Astrocyte (in vitro differentiated cells and primary cell): ENCODE results near the gene ICE1.

Experiments
- EZH2 ChIP-seq: IDR thresholded peaks from 2 replicates; pipeline ENCODE4 v1.6.1; 2012; ENCODE audit warnings: mild to moderate bottlenecking, low read length, inconsistent platforms; ENCODE audit not compliant: insufficient read depth
- TF ChIP-seq, protein P1 (sequence below): IDR thresholded peaks from 2 replicates; pipeline ENCODE4 v1.5.1; 2011; ENCODE audit warnings: low read depth, mild to moderate bottlenecking, inconsistent platforms, low read length, moderate library complexity; ENCODE audit not compliant: insufficient read depth

DNA sequence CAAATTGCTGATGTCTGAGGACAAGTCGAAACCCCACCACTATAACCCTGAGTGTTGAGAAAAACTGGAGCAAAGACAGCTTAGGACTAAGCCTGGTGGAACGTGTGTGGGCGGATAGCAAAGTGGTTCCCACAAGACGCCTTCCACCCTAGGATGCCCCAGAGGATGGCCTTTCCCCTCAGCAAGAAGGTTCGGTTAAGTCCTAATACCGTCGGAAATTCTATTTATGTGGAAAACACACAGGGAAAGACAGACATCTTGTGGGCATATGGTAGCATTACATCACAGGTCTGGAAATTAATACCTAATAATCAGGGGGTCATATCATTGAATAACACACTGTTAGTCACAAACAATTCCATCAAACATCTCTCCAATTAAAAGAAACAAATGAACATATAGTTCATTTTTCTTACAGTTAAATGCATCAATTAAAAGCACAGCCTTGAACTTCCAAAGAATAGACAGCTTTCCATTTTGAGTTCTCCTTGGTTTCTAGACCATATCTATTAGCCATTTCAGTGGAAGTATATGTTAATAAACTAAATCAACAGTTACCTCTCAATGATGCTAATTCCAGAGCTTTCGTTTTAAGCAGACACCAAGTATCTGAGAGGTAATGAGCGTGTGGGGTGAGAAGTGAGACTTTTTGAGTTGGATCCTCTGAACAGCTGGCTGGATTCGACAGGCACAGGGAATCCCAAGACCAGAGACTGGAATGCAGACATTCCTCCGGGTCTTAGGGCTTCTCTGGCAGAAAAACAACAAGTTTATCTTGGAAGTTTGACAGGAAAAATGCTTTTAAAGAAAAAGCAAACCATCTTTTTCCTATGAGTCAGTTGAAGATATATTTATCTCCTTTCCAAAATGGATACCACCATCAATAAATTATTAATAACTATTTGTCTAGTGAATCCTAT is 2.9 kb upstream of the ICE1 start:
- TF ChIP-seq, protein P1, sequence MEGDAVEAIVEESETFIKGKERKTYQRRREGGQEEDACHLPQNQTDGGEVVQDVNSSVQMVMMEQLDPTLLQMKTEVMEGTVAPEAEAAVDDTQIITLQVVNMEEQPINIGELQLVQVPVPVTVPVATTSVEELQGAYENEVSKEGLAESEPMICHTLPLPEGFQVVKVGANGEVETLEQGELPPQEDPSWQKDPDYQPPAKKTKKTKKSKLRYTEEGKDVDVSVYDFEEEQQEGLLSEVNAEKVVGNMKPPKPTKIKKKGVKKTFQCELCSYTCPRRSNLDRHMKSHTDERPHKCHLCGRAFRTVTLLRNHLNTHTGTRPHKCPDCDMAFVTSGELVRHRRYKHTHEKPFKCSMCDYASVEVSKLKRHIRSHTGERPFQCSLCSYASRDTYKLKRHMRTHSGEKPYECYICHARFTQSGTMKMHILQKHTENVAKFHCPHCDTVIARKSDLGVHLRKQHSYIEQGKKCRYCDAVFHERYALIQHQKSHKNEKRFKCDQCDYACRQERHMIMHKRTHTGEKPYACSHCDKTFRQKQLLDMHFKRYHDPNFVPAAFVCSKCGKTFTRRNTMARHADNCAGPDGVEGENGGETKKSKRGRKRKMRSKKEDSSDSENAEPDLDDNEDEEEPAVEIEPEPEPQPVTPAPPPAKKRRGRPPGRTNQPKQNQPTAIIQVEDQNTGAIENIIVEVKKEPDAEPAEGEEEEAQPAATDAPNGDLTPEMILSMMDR = peak; percentile 95
- no peak for TF ChIP-seq EZH2
